ENCODE measurements around the gene REXO5. TPM values are rescaled to one million over a fixed set of nuclear protein-coding genes. Genes with fewer than 3 reads are reported as not detected.

REXO5 gene
- total and polyA plus RNA-seq, 9 of the 15 experiments (the other 6 are each of a cell fraction or from before 2014, with no cell fraction given) = 10.5 to 45.1 (median 25.4) TPM

DNA sequence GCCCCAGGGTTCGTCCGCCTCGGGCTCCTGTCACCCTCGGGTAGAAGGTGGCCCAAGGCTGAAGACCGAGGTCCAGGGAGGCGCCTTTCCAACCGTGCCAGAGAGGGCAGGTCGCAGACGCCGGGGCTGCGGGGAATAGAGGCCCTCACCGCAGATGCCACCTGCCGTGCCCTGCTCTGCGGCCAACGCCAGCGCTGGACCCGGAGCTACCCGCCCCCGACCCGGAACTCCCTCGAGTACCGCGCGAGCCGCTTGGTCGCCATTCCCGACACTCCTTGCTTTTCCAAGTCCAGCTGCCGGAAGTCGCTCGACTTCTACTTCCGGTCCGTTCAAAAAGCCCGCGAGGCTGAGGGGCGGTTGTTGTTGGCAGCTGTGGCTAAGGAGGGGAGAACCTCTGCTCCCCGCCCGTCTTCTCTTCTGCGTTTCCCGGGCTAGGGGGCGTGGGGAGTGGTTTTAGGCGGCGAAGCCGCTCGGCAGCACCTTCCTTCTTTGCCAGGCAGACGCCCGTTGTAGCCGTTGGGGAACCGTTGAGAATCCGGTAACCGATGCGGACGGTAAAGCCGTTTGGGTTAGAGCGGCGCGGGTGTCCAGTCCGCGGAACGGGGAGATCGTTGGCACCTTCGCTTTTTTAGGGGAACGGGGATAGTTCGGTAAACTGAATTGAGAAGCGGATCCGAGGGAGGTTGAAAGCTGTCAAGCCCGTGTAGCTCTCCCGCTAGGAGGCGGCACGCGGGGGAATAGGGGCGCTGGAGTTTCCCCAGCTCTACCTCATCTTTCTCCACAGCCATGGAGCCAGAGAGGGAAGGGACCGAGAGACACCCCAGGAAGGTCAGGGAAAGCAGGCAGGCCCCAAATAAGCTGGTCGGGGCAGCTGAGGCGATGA, at the start of gene REXO5, which contains the start of gene ERI2 (continued):
- TF ChIP-seq PHF8 (IDR thresholded peaks at IDR 0.05; ENCODE audit: borderline replicate concordance, low read length) = peak; percentile 82; the same call in 1 of the 2 replicates
- TF ChIP-seq, protein P1, sequence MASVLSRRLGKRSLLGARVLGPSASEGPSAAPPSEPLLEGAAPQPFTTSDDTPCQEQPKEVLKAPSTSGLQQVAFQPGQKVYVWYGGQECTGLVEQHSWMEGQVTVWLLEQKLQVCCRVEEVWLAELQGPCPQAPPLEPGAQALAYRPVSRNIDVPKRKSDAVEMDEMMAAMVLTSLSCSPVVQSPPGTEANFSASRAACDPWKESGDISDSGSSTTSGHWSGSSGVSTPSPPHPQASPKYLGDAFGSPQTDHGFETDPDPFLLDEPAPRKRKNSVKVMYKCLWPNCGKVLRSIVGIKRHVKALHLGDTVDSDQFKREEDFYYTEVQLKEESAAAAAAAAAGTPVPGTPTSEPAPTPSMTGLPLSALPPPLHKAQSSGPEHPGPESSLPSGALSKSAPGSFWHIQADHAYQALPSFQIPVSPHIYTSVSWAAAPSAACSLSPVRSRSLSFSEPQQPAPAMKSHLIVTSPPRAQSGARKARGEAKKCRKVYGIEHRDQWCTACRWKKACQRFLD (CRISPR knock-in tag; IDR thresholded peaks at IDR 0.05) = peak; percentile 65
- TF ChIP-seq KDM5B (IDR thresholded peaks at IDR 0.05; ENCODE audit: insufficient replicate concordance, low read depth, low read length) = peak; percentile 86
- TF ChIP-seq CHD2 (IDR thresholded peaks at IDR 0.05; ENCODE audit: low read depth, low read length) = peak; percentile 41; the same call in 1 of the 2 replicates
- peak; percentile 72 for TF ChIP-seq MYC (IDR thresholded peaks at IDR 0.05; ENCODE audit: low read depth, low read length)
- peak; percentile 67; the same call in 1 of the 2 replicates for TF ChIP-seq MYC (CRISPR knock-in tag; IDR thresholded peaks at IDR 0.05; ENCODE audit: borderline replicate concordance, low read depth)
- TF ChIP-seq KLF13 (tag; IDR thresholded peaks at IDR 0.05; ENCODE audit: borderline replicate concordance, low read depth) = peak; percentile 73; the same call in 1 of the 2 replicates
- peak; percentile 89 for TF ChIP-seq BRD9 (IDR thresholded peaks at IDR 0.05; ENCODE audit: low read depth, partially characterized antibody)
- TF ChIP-seq DACH1 (IDR thresholded peaks at IDR 0.05; ENCODE audit: partially characterized antibody) = peak; percentile 96
- no peak for TF ChIP-seq ZEB2 (IDR thresholded peaks at IDR 0.05)
- TF ChIP-seq RNF2 (IDR thresholded peaks at IDR 0.05) = peak; percentile 83; the same call in 1 of the 2 replicates
- TF ChIP-seq, protein P2, sequence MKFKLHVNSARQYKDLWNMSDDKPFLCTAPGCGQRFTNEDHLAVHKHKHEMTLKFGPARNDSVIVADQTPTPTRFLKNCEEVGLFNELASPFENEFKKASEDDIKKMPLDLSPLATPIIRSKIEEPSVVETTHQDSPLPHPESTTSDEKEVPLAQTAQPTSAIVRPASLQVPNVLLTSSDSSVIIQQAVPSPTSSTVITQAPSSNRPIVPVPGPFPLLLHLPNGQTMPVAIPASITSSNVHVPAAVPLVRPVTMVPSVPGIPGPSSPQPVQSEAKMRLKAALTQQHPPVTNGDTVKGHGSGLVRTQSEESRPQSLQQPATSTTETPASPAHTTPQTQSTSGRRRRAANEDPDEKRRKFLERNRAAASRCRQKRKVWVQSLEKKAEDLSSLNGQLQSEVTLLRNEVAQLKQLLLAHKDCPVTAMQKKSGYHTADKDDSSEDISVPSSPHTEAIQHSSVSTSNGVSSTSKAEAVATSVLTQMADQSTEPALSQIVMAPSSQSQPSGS (CRISPR knock-in tag; IDR thresholded peaks at IDR 0.05) = no peak
- TF ChIP-seq ETV1 (tag; conservative IDR thresholded peaks at IDR 0.05; ENCODE audit: low read depth) = peak; percentile 96
- TF ChIP-seq SIN3A (IDR thresholded peaks at IDR 0.05; ENCODE audit: borderline replicate concordance in 2 of 2, control insufficient read depth in 1 of 2, low read depth in 2 of 2, low read length in 2 of 2) = peak; percentile 91 to 99; a peak in 3 of 4 replicates
- peak; percentile 97 for TF ChIP-seq FOXM1 (IDR thresholded peaks at IDR 0.05; ENCODE audit: low read depth)
- no peak for TF ChIP-seq FOXM1 (CRISPR knock-in tag; IDR thresholded peaks at IDR 0.05; ENCODE audit: low read depth)
- no peak for TF ChIP-seq ZNF347 (CRISPR knock-in tag; IDR thresholded peaks at IDR 0.05; ENCODE audit: low read depth)
- TF ChIP-seq CBX3 (IDR thresholded peaks at IDR 0.05; ENCODE audit: borderline replicate concordance in 1 of 2, low read length in 2 of 2) = no peak; a peak in 1 of 3 replicates
